ENCODE data around the gene COL11A1.
"Not testable (repeated sequence)": the region's sequence is repeated elsewhere in the genome, so short reads cannot be mapped to it uniquely, and the experiment has no call there.

Gene COL11A1

GRCh38 chr1:103108376-103109150 lies at the start of gene COL11A1:
Gene COL11A1, minus strand, starts transcription at chr1:103108522. Its CDS starts 344 bp downstream, at chr1:103108178.
- DNase-seq = no peak

DNA sequence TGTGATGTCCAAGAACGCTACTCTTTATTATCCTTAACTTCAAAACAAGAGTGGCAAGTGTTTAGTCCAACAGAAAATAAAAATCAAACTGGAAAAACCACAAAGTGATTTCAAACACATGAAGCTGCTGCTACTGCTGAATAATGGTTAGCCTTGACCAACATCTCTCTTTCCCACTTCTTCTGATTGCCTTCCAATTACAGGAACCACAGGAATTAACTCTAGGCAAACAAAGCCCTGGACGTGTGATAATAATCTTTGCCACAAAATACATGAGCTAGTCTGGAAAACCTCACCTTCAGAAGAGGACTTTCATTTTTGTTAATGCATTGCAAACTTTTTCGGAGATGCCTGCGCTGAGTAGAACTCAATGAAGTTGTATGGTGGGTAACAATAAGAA lies 48.6 kb upstream of the COL11A1 start:
- no peak for DNase-seq

DNA sequence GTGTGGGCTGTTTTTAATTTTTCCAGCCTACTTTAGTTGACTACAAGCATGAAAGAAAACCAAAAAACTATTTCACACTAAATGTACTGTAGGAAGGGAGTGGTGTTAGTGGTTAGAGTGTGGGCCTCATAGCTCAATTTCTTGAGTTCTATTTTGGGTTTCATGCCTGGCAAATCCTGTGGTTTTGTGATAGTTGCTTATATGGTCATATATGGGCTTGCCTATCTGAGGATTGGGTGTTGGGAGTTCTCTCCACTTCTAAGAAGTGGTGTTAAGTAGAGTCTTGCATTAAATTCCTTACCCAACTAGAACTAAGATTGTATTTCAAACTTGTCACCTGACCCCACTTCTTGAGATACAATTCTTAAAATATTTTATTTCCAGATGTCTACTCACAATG lies 37.8 kb upstream of the COL11A1 start:
- no peak for DNase-seq

DNA sequence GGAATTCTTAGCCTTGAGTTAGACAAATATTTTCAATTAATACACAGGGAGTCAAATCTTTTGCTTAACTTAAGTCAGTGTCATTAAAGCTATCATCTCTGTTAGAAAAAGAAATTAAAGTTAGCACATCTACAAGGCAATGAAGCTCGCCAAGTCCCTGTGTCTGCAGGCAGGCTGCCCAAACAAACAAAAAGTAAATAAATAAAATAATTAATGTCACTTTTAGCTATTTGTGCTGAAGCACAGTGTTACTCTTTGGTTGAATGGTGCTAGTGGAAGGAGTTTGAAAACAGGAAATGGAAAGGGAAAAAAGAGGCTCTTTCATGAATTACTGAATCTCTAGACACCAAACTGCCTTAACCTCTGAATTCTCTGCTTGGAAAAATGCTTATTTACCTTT lies 37.1 kb upstream of the COL11A1 start:
- DNase-seq = no peak

- no peak for DNase-seq
These were observed 36.4 kb upstream of the COL11A1 start for GRCh38 chr1:103144681-103145080.

GRCh38 chr1:103142461-103142860 lies 34.1 kb upstream of the COL11A1 start:
- DNase-seq = no peak

DNA sequence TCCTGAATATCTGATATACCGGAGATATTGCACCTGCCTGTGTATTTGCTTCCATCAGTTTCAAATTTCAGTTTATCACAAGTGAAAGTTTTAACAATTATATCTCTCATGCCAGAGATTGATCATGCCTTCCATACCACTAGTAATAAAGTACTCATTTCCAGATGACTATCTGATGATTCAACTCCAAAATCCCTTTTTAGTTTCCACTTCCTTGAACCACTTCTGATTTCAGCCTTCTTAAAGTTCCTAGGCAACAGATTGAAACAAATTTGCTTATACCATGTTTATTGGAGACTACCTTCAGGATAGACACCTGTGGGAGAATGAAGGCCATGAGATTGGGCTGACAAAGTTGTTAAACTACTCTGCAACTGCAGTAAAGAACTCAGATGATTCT lies 21.5 kb upstream of the COL11A1 start:
- DNase-seq = no peak

DNA sequence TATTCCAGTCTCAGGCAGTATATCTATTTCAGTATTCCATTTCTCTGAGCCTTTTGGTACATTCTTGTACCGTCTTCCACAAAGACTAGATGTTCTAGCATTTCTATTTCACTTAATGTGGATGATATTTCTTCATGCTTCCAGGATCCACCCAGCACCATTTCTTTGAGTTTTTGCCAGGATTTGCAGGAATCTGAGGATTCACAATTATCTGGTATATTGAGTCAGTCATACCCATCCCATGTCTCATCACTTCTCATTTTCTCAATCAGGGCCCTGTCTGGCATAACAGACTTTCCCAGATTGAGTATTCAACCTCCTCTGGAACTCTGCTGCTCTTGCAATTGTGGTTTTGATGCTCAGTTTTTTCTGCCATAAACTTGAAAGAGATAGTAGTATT lies 20.9 kb upstream of the COL11A1 start:
- no peak for DNase-seq

- DNase-seq = not testable (repeated sequence)
These were observed 19.9 kb upstream of the COL11A1 start for GRCh38 chr1:103128256-103128655.

GRCh38 chr1:103125219-103125618 lies 16.9 kb upstream of the COL11A1 start:
- DNase-seq = no peak

DNA sequence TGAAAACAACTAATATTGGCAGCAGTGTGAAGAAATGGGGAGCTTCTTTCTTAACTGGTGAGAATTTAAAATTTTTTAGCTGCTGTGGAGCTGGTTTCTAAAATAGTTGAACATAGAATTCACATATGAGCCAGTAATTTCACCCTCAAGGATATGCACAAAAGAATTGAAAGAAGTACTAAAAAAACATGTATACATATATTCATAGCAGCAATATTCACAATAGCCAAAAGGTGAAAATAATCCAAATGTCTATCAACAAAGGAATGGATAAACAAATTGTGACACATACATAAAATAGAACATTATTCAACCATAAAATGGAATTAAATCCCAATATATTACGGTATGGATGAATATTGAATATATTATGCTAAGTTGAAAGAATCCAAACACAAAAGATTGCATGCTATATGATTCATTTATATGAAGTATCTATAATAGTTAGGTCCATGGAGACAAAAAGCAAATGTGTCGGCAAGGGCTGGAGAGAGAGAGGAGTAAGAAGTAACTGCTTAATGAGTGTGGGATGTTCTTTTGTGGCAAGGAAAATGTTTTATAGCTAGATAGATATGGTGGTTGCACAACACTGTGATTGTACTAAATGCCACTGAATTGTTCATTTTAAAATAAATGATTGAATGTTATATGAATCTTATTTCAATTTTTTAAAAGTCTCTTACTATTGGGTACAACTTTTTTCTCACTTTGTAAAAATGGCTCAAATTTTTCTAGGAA lies 14.8 kb upstream of the COL11A1 start:
- no peak for DNase-seq

DNA sequence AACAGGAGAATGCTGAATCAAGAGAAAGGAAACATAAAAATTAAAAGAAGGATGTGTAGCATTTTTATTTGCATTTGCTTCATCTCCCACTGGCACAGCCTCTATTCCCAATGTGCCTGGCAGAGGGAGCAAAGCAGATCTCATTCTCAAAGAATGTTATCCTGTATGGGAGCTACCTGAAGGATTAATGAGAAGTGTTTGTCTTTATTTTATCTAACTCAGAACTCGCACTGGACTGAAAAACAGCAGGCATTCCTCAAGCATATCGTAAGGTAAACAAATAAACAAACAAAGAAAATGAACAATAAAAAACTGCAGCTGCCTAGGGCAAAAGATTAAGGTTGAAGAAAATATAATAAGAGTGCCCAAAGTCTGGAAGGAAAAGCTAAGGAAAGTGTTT lies 12.7 kb upstream of the COL11A1 start:
- no peak for DNase-seq

DNA sequence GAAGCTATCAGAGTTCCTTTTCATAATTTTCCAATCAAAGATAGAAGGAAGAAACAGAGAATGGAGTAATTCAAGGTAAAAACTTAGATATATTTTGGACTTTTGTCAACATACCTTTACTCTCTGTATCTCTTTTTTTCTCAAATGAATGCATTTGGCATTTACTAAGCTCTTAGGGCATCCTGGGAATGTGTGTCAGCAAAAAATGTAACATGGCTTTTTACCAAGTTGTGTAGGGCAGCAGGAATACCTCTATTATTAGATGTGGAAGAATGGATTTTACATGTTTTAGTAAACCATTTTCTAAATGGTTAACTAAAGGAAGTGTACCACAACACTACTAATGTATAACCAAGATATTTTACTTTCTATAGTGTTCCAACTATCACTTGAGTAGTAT lies 4.2 kb upstream of the COL11A1 start:
- no peak for DNase-seq

GRCh38 chr1:103111926-103112325 lies 3.6 kb upstream of the COL11A1 start:
- DNase-seq = no peak

- no peak for DNase-seq
These were observed 2.4 kb upstream of the COL11A1 start for GRCh38 chr1:103110701-103111100.

DNA sequence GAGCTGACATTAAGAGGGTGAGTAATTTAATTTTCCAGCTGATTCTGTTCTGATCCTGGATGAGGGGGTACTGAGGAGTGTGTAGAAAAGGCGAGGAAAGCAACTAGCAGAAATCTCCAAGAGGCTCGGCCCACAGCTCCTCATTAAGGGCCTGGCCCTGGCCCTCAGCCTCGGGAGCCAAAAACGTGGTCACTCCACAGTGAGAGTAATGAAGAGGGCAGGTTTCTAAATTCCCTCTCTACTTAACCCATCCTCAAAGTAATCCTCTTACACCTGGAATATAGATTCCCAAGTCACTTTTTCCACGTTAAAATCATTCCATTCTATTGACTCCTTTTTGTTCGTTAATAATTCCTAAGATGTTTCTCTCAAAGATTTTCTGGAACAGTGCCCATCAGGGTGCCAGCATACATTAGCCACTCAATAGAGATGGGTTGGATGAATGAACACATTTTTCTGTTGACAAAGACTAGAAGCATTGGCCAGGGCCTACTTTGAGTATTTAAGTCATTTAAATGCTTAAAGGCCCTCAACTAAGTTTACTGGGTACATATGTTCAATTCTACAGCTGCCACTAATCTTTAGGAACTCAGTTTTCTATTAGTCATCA lies 1.1 kb upstream of the COL11A1 start:
- DNase-seq = no peak

DNA sequence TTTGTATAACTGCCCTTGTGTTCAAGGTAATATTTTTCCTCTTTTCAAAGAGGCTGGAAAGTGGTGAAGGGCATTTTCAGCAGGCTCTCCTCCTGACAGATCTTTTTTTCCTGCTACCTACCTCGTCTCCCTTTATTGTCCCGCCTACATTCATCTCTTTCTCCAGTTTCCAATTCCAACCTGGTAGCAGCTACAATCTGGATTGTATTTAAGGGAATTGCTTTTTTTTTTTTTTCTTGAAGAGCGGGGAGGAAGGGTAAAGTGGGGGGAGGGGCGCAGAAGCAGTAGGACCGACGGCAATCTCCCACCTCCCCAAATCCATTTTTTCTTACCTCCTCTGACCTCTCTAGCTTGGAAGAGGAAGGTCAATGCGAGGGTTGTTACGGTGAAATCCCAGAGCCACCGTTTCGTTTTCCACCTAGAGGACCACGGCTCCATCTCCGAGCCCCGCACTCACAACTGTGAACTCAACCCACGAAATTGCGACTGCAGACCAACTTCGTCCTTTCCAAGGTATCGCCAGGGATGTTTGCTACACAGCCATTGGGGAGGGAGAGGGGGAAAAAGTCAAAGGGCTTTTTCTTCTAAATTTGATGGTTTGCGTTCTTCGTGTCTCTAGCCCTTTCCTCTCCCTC lies 464 bp downstream of the COL11A1 start:
- no peak for DNase-seq

GRCh38 chr1:103106426-103107341 lies 1.6 kb downstream of the COL11A1 start:
- DNase-seq = peak; percentile 40

DNA sequence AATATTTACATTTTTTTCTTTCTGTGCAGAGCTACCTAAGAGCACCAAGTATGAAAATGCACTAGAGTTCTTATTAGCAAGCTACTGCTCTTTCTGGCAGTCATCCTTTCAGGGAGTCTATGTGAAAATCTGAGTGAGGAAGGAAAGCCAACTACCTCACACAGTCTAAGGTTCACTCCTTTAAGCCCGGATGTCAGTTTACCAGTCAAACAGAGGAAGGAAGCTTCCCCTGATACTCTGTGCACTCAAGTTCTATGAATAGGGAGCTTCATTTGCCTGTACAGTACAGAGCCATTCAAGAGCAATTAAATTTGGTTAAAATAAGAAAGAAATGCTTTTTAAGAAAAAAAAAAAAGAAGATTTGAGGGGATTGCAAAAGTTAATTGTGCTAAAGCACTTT lies 6.9 kb downstream of the COL11A1 start:
- DNase-seq = no peak

DNA sequence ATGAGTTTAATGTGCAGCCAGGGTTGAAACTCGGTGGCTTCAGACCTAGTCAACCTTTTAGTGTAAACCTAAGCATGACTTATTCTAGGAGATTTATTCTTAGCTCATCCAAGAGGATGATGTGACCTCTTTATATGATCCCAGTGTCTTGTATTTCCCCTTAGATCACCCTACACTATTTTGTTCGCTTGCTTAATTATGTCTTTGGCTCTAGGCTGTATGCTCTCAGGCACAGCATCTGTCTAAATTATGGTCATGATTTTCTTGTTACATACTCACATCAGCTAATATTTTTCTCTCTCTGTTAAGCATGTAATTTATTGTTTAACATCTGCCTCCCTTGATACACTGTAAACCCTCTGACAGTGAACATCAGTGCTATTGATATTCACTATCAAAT lies 19.1 kb downstream of the COL11A1 start:
- no peak for DNase-seq

- DNase-seq = no peak
These were observed 21.1 kb downstream of the COL11A1 start for GRCh38 chr1:103087256-103087655.

- no peak for DNase-seq
These were observed 24.1 kb downstream of the COL11A1 start for GRCh38 chr1:103084181-103084580.

All from hematopoietic multipotent progenitor cell treated with erythropoietin and hydrocortisone succinate and interleukin-3 and kit ligand, for 8 days (in vitro differentiated cells).